AG04450 (cell line): ENCODE data around the gene NPAS3. TPM values are rescaled to one million over a fixed set of nuclear protein-coding genes. Genes with fewer than 3 reads are reported as not detected.

Source experiments
- CTCF ChIA-PET: fragments of 300-600, 350-600 bp; formaldehyde crosslinking; extraction: SDS; loops from one replicate; lab custom pipeline; 2022; ENCODE audit warnings: antibody characterized with exemption, inconsistent platforms; lab: Charles Lee
- POLR2A ChIA-PET: fragments of 350-600 bp; formaldehyde crosslinking; extraction: SDS; loops from one replicate; lab custom pipeline; 2021; ENCODE audit warnings: antibody characterized with exemption, inconsistent platforms; lab: Yijun Ruan, JAX
- DNase-seq: peaks from one replicate; pipeline ENCODE4 v3.0.0-alpha.2; 2011; ENCODE audit warnings: low read depth, low spot score
- H3K27ac ChIP-seq: one replicate; pipeline ENCODE4 v1.5.1; 2012; ENCODE audit warnings: low read depth, low read length, control low read depth
- H3K27me3 ChIP-seq: one replicate; pipeline ENCODE4 v1.6.0; 2012; ENCODE audit warnings: low read length; ENCODE audit not compliant: control insufficient read depth, insufficient read depth
- H3K4me3 ChIP-seq: 2 replicates; pipeline ENCODE4 v1.5.1; 2011; ENCODE audit warnings: mild to moderate bottlenecking, low read depth, low read length, control low read depth
- H3K9me3 ChIP-seq: 2 replicates; pipeline ENCODE4 v1.5.1; 2012; ENCODE audit warnings: low read length; ENCODE audit not compliant: control insufficient read depth, insufficient read depth
- polyA plus RNA-seq: library from polyadenylated mRNA; depleted of rRNA; stranded (reverse); fragments of >200 nt; gene quantifications from 2 replicates; pipeline ENCODE4 v1.2.3, GENCODE V29; 2011
- TF ChIP-seq, protein P1 (sequence below): IDR thresholded peaks from 2 replicates; pipeline ENCODE4 v1.5.1; 2011; ENCODE audit warnings: low read depth, low read length, control low read depth, inconsistent platforms

NPAS3 gene
- polyA plus RNA-seq, 1 experiment: not detected

DNA sequence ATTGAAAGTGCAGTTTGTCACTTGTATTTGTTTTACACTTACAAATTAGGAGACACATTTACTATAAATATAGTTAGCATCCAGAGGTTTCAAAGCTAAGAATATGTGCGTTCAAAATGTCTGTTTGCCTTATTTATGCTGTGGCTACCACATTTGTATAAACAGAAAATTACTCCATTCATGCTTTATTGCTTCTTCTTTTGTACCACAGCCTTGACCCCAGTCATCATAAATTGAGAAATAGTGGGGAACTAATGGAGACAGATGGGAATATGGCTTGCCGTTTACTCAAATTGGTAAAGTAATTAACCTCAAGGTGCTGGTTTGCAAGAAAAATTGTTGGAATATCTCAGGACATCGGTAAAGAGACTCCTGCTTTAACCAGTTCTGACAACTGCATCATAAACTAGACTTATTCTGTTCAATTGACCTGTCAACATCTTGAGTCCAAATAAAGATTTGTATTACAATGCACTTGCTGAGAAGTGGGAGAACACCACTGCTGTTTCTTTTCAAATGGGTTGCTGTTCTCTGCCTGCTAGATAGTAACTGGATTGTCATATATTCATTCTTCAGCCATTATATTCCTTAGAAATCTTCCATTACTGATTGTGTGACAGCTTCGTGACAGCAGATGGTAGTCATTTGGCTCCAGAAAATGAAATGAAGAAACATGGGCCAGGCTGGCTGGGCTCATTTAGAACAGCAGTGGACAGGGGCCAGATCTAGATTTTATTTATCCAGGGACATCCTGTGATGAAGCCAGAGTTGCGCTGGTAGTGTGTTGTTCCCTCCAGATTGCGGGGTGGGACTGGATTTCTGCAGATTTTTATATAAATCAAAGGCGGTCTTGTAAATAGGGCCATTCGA is 657.8 kb downstream of the NPAS3 start:
- no peak overlapping the region for H3K4me3 ChIP-seq
- no peak overlapping the region for H3K27ac ChIP-seq
- ChIA-PET CTCF (no interaction called here), POLR2A (no interaction called here)
- H3K9me3 ChIP-seq: no peaks in the 10 kb centered on the region
- peaks cover 2% of the 10 kb centered on the region for H3K27me3 ChIP-seq
- TF ChIP-seq, protein P1, sequence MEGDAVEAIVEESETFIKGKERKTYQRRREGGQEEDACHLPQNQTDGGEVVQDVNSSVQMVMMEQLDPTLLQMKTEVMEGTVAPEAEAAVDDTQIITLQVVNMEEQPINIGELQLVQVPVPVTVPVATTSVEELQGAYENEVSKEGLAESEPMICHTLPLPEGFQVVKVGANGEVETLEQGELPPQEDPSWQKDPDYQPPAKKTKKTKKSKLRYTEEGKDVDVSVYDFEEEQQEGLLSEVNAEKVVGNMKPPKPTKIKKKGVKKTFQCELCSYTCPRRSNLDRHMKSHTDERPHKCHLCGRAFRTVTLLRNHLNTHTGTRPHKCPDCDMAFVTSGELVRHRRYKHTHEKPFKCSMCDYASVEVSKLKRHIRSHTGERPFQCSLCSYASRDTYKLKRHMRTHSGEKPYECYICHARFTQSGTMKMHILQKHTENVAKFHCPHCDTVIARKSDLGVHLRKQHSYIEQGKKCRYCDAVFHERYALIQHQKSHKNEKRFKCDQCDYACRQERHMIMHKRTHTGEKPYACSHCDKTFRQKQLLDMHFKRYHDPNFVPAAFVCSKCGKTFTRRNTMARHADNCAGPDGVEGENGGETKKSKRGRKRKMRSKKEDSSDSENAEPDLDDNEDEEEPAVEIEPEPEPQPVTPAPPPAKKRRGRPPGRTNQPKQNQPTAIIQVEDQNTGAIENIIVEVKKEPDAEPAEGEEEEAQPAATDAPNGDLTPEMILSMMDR: no peak
- DNase-seq: no peak

- H3K27ac ChIP-seq: no peak overlapping the region
- DNase-seq: no peak
- no peak overlapping the region for H3K4me3 ChIP-seq
- ChIA-PET CTCF (no interaction called here), POLR2A (no interaction called here)
- no peaks in the 10 kb centered on the region for H3K9me3 ChIP-seq
- TF ChIP-seq, protein P1: no peak
- H3K27me3 ChIP-seq: peaks cover 2% of the 10 kb centered on the region
Observed at GRCh38 chr14:33598582-33598981, 659.9 kb downstream of the NPAS3 start.

DNA sequence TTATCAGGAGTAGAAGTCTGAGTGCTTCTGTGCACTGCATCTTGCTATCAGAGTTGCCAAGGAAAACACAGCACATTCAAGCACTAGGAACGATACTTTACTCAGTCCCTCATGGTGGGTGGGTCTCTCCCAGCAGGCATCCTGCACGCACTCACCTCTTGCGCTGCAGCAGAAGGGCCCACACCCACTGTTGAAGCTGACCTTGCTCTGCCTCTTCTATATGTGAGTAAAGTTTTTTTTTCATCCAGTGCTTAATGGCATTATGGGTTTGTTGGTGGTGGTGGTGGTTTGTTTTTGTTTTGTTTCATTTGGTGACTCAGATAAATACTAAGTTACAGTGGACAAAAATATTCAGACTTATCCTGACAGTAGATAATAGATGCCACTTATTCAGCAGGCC is 663.7 kb downstream of the NPAS3 start:
- no peak for DNase-seq
- Histone ChIP-seq H3K27ac (no peak overlapping the region), H3K4me3 (no peak overlapping the region), H3K9me3 (no peaks in the 10 kb centered on the region), H3K27me3 (no peaks in the 10 kb centered on the region)
- TF ChIP-seq, protein P1: no peak
- CTCF ChIA-PET: no interaction called here
- POLR2A ChIA-PET: no interaction called here

GRCh38 chr14:33606591-33606990 is 667.9 kb downstream of the NPAS3 start:
- no peak overlapping the region for H3K27ac ChIP-seq
- TF ChIP-seq, protein P1: no peak
- no peaks in the 10 kb centered on the region for H3K9me3 ChIP-seq
- no peak for DNase-seq
- POLR2A ChIA-PET: no interaction called here
- CTCF ChIA-PET: no interaction called here
- H3K4me3 ChIP-seq: no peak overlapping the region
- H3K27me3 ChIP-seq: no peaks in the 10 kb centered on the region

DNA sequence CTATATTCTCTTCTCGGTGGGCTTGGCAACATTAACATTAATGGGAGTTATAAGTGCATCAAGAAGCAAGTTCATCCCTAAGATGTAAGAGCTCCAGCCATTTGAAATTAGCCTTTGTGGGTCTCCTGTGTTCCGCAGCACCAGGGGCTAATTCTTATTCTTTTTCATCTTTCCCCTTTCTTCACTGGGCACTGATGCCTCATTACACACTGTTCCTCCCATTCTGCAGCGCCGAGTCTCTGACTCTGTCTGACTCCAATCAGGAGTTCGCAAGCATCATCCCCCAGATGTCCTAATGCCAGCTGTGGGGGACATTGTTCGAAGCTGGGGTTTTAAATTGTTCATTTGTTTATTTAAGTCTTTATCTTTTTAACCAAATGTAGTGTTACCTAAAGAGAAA is 670.9 kb downstream of the NPAS3 start:
- POLR2A ChIA-PET: no interaction called here
- TF ChIP-seq, protein P1: no peak
- CTCF ChIA-PET: no interaction called here
- H3K27me3 ChIP-seq: no peaks in the 10 kb centered on the region
- H3K4me3 ChIP-seq: no peak overlapping the region
- H3K27ac ChIP-seq: no peak overlapping the region
- DNase-seq: no peak
- H3K9me3 ChIP-seq: no peaks in the 10 kb centered on the region
